ENCODE measurements around the gene AKTIP. TPM values are rescaled to one million over a fixed set of nuclear protein-coding genes. Genes with fewer than 3 reads are reported as not detected.

AKTIP gene
- total RNA-seq, 4 donors from 2014 or later: 34.3 to 46.8 (median 39.4) TPM

DNA sequence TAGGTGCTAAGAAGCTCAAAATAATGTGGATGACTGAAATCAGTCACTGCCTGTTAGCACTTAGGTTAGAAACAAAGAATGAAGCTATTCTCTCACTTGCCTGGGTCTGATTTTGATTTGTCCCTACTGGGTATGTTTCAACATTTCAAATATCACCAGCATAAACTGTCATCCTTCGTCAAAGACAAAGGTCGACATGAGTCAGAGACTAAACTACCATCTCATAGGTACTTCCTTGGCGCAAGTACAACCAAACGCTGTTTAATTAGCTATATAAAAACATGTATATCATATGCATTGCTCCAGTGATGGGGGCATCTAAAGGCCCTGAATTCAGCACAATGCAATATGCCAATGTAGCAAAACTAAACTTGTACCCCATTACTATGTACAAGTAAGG lies 4.0 kb downstream of the AKTIP start:
- DNase-seq: no peak
- WGBS, 2 donors: 75 to 79% methylated on average over 4 of the region's 4 CpGs
- Histone ChIP-seq H3K27ac (no peak overlapping the region), H3K4me3 (no peak overlapping the region), H3K9me3 (no peaks in the 10 kb centered on the region), H3K27me3 (no peaks in the 10 kb centered on the region), H3K36me3 (peaks cover 13 to 60% (median 37%) of the 10 kb centered on the region in 3 donors), H3K4me1 (peaks cover 12 to 34% (median 15%) of the 10 kb centered on the region in 3 donors)
- TF ChIP-seq, protein P1, sequence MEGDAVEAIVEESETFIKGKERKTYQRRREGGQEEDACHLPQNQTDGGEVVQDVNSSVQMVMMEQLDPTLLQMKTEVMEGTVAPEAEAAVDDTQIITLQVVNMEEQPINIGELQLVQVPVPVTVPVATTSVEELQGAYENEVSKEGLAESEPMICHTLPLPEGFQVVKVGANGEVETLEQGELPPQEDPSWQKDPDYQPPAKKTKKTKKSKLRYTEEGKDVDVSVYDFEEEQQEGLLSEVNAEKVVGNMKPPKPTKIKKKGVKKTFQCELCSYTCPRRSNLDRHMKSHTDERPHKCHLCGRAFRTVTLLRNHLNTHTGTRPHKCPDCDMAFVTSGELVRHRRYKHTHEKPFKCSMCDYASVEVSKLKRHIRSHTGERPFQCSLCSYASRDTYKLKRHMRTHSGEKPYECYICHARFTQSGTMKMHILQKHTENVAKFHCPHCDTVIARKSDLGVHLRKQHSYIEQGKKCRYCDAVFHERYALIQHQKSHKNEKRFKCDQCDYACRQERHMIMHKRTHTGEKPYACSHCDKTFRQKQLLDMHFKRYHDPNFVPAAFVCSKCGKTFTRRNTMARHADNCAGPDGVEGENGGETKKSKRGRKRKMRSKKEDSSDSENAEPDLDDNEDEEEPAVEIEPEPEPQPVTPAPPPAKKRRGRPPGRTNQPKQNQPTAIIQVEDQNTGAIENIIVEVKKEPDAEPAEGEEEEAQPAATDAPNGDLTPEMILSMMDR (IDR thresholded peaks at IDR 0.05): no peak
- no peak for TF ChIP-seq POLR2A (IDR thresholded peaks at IDR 0.05)
- intact Hi-C loops (cut with DNase I): no loop called here

DNA sequence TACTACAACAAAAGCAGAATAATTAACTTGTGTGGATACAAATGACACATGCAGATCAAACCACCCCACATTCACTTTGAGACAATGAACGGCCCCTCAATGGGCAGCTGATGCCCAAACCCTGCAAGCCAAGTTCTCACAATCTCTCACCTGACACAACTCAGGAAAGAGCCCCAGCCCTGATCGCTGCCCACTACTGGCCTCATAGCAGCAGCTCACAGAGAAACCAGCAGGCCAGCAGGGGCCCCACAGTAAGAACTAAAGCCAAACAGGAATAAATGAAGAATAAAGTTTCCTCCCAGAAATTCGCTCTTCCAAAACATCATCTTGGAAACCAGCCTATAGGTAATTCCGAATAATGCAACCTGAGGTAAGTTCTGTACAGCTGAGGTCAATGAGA lies 7.7 kb downstream of the AKTIP start:
- Histone ChIP-seq H3K9me3 (no peaks in the 10 kb centered on the region), H3K27me3 (no peaks in the 10 kb centered on the region), H3K36me3 (peaks cover 13 to 97% (median 54%) of the 10 kb centered on the region in 3 donors), H3K4me3 (no peak overlapping the region), H3K4me1 (peaks cover 0 to 4% (median 0%) of the 10 kb centered on the region in 3 donors), H3K27ac (no peak overlapping the region)
- no peak for DNase-seq
- intact Hi-C loops (cut with DNase I): no loop called here
- 80 to 86% methylated on average over 4 of the region's 4 CpGs for WGBS, 2 donors
- TF ChIP-seq, protein P1 (IDR thresholded peaks at IDR 0.05): no peak
- TF ChIP-seq POLR2A (IDR thresholded peaks at IDR 0.05): no peak

DNA sequence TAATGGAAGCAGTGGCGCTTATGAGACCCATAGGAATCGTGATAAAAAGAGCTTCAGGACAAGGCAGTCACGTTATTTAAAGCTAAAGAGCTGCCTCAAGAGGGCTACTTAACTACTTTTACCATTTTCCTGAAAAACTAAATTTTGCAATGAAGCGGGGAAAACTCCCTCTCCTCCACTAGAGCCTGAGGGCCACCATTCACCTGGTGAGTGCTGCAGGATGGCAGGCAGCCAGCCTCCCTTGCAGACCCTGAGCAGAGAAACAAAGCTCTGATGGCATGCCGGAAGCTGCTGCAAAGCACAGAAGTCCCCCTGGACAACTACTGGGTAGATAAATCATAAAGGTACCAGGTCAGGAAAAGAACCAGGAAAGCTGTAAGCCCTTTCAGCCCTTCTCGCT lies 8.4 kb downstream of the AKTIP start:
- Histone ChIP-seq H3K27ac (no peak overlapping the region), H3K36me3 (peaks cover 13 to 100% (median 58%) of the 10 kb centered on the region in 3 donors)

DNA sequence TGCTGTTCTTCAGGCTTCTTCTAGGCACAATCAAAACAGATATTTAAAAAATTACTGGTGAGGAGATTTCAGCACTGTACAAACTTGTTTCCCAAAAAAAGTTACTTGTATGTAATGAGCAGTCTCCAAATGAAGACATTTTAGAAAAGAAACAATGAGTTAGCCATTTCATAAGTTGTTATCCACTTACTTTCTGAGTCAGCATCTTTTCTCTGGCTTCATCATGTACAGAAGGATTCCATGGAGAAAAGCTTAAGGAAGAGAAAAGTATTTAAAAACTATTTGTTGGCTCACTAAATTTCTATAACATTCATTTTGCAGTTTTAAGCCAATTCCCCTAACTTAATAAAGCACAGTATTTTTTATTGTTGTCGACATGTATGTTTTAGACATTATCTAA lies 10.5 kb downstream of the AKTIP start:
- Histone ChIP-seq H3K9me3 (no peaks in the 10 kb centered on the region), H3K27ac (no peak overlapping the region), H3K36me3 (peaks cover 13 to 100% (median 53%) of the 10 kb centered on the region in 3 donors), H3K4me3 (no peak overlapping the region), H3K27me3 (no peaks in the 10 kb centered on the region), H3K4me1 (no peaks in the 10 kb centered on the region)
- intact Hi-C loops (cut with DNase I): no loop called here
- WGBS, 2 donors: 91 to 96% methylated on average over 1 of the region's 1 CpG
- DNase-seq: no peak
- no peak for TF ChIP-seq POLR2A (IDR thresholded peaks at IDR 0.05)
- TF ChIP-seq, protein P1 (IDR thresholded peaks at IDR 0.05): no peak

More for the DNA sequence above, 8.4 kb downstream of the AKTIP start:
- H3K27me3 ChIP-seq: no peaks in the 10 kb centered on the region
- no peak for TF ChIP-seq POLR2A (IDR thresholded peaks at IDR 0.05)
- intact Hi-C loops (cut with DNase I): no loop called here
- no peaks in the 10 kb centered on the region for H3K9me3 ChIP-seq
- WGBS, 2 donors: 91 to 94% methylated on average over 6 of the region's 6 CpGs
- no peak for DNase-seq
- H3K4me1 ChIP-seq: no peaks in the 10 kb centered on the region
- no peak overlapping the region for H3K4me3 ChIP-seq

DNA sequence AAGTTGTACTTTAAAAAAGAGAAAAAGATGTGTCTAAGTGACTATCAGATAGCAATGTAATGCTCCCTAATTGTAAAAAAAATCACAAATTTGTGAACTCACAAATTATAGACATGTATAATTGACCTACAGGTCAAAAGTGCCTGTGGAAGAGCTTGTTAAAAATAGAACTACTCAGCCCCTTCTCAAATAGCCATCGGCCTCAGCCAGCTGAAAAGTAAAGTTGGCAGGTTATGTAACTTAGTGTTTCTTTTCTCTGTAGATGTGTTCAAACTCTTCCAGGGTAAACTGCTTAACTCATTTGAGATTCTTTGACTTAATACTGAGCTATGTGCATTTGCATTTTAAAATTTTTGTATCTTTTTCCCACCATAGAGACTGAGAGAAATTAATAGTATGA lies 13.3 kb downstream of the AKTIP start:
- no peak overlapping the region for H3K27ac ChIP-seq
- peaks cover 5 to 100% (median 38%) of the 10 kb centered on the region in 3 donors for H3K36me3 ChIP-seq
- H3K9me3 ChIP-seq: no peaks in the 10 kb centered on the region
- DNase-seq: no peak
- H3K27me3 ChIP-seq: no peaks in the 10 kb centered on the region
- 77 to 92% methylated on average over 1 of the region's 1 CpG for WGBS, 2 donors
- TF ChIP-seq POLR2A (IDR thresholded peaks at IDR 0.05): no peak
- TF ChIP-seq, protein P1 (IDR thresholded peaks at IDR 0.05): no peak
- H3K4me3 ChIP-seq: no peak overlapping the region
- no peaks in the 10 kb centered on the region for H3K4me1 ChIP-seq
- intact Hi-C loops (cut with DNase I): no loop called here

DNA sequence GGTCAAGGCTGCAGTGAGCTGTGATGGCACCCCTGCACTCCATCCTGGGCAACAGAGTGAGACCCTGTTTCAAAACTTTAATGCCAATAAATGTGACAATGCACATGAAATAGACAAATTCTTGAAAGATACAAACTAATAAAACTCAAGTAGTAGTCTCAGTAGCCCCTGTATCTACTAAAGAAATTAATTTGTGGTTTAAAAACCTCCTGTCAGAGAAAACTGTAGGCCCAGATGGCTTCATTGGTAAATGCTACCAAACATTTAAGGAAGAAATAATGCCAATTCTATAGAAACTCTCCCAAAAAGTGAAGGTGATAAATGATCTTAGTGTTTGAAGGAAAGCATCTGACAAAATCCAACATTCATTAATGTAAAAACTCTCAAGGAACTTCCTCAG lies 16.8 kb downstream of the AKTIP start:
- H3K27me3 ChIP-seq: no peaks in the 10 kb centered on the region
- no peak for DNase-seq
- intact Hi-C loops (cut with DNase I): no loop called here
- no peaks in the 10 kb centered on the region for H3K9me3 ChIP-seq
- no peak overlapping the region for H3K27ac ChIP-seq
- H3K4me1 ChIP-seq: no peaks in the 10 kb centered on the region
- TF ChIP-seq POLR2A (IDR thresholded peaks at IDR 0.05): no peak
- TF ChIP-seq, protein P1 (IDR thresholded peaks at IDR 0.05): no peak
- peaks cover 0 to 100% (median 30%) of the 10 kb centered on the region in 3 donors for H3K36me3 ChIP-seq
- no peak overlapping the region for H3K4me3 ChIP-seq
